Activated naive CD8-positive, alpha-beta T cell treated with anti-CD3 and anti-CD28 coated beads, Interleukin-2, amount 50 U/mL, for 24 hours (primary cell): ENCODE data around the gene SERGEF.
"Not testable (repeated sequence)": the region's sequence is repeated elsewhere in the genome, so short reads cannot be mapped to it uniquely, and the experiment has no call there.

ENCODE experiments used
- ATAC-seq: fragments of 150-1000 bp; cut with Tn5 transposase; one replicate; pipeline ENCODE4 v1.10.0; 2021
- DNase-seq: peaks from one replicate; pipeline ENCODE4 v3.0.0; 2021
- H3K27ac Mint-ChIP-seq: one replicate; pipeline ENCODE4 v1.8.0; 2021; ENCODE audit warnings: mild to moderate bottlenecking, mixed read lengths
- H3K27me3 Mint-ChIP-seq: one replicate; pipeline ENCODE4 v1.8.0; 2021; ENCODE audit warnings: mixed read lengths
- H3K36me3 Mint-ChIP-seq: one replicate; pipeline ENCODE4 v1.8.0; 2021; ENCODE audit warnings: low read depth, mixed read lengths
- H3K4me1 Mint-ChIP-seq: one replicate; pipeline ENCODE4 v1.8.0; 2021; ENCODE audit warnings: mixed read lengths
- H3K4me3 Mint-ChIP-seq: one replicate; pipeline ENCODE4 v1.8.0; 2021; ENCODE audit warnings: mild to moderate bottlenecking, moderate library complexity, mixed read lengths
- H3K9me3 Mint-ChIP-seq: one replicate; pipeline ENCODE4 v1.8.0; 2021; ENCODE audit warnings: mixed read lengths

SERGEF gene

GRCh38 chr11:18012122-18012905 is 533 bp downstream of the SERGEF start:
- DNase-seq (peak; percentile 31), ATAC-seq (no peak)
- no peaks in the 10 kb centered on the region for H3K27me3 Mint-ChIP-seq
- H3K9me3 Mint-ChIP-seq, result no peaks in the 10 kb centered on the region
- peak overlapping the region; percentile 85 for H3K4me3 Mint-ChIP-seq
- H3K4me1 Mint-ChIP-seq, result peaks cover 42% of the 10 kb centered on the region
- H3K36me3 Mint-ChIP-seq, result no peaks in the 10 kb centered on the region
- peak overlapping the region; percentile 79 for H3K27ac Mint-ChIP-seq

- Mint-ChIP-seq H3K27ac (peak overlapping the region; percentile 79), H3K4me3 (peak overlapping the region; percentile 85), H3K27me3 (no peaks in the 10 kb centered on the region), H3K4me1 (peaks cover 42% of the 10 kb centered on the region), H3K36me3 (peaks cover under 1% of the 10 kb centered on the region), H3K9me3 (no peaks in the 10 kb centered on the region)
- ATAC-seq, result no peak
- peak; percentile 4 for DNase-seq
Observed at GRCh38 chr11:18011633-18012032, 1.2 kb downstream of the SERGEF start.

DNA sequence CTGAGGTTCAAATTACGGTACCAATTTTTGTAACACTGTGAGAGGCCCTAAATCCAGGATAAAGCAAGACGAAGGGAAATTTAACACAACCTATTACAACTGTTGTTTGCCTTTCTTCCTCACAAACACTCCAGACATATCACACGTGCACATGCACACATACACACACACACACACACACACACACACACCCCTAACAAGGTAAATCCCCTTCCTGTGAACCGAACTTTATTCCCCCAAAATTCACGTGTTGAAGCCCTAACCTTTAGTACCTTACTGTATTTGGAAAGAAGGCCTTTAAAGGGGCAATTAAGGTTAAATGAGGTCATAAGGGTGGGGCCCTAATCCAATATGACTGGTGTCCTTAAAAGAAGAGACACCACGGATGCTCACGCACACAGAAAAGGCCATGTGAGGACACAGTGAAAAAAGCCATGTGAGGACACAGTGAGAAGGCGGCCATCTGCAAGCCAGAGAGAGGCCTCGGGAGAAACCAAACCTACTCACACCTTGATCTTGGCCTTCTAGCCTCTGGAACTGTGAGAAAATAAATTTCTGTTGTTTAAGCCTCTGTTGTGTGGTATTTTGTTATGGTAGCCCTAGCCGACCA is 1.8 kb downstream of the SERGEF start:
- peak overlapping the region; percentile 85 for H3K4me3 Mint-ChIP-seq
- H3K27ac Mint-ChIP-seq, result peak overlapping the region; percentile 79
- peaks cover 3% of the 10 kb centered on the region for H3K36me3 Mint-ChIP-seq
- peak; percentile 6 for DNase-seq
- no peak for ATAC-seq
- no peaks in the 10 kb centered on the region for H3K27me3 Mint-ChIP-seq
- H3K4me1 Mint-ChIP-seq, result peaks cover 42% of the 10 kb centered on the region
- H3K9me3 Mint-ChIP-seq, result no peaks in the 10 kb centered on the region

DNA sequence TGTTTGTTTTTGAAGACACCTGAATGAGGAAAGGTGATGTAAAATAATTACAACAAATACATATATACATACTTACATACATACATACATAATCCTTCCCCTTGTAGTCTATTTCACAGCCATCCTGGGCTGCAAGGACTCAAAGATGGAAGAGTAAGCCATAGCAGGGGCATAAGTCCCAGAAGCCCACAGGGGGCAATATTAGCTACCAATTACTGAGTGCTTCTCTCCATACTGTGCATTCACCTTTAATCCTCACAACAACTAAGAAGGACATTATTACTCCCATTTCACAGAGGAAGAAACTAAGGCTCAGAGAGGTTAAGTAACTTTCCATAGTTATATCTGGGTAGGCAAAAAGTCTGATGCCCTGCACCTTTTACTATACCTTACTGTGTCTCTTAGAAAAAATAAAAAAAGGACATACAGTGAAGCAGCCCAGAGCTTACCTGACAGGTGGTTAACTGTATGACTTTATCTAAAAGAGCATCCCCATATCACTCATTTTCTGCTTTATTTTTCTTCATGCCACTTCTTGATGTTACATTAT is 2.7 kb downstream of the SERGEF start:
- peaks cover 40% of the 10 kb centered on the region for H3K4me1 Mint-ChIP-seq
- DNase-seq (no peak), ATAC-seq (no peak)
- H3K27me3 Mint-ChIP-seq, result no peaks in the 10 kb centered on the region
- no peak overlapping the region for H3K27ac Mint-ChIP-seq
- H3K9me3 Mint-ChIP-seq, result no peaks in the 10 kb centered on the region
- peaks cover 10% of the 10 kb centered on the region for H3K36me3 Mint-ChIP-seq
- H3K4me3 Mint-ChIP-seq, result no peak overlapping the region

- H3K36me3 Mint-ChIP-seq, result peaks cover 30% of the 10 kb centered on the region
- H3K27ac Mint-ChIP-seq, result peak overlapping the region; percentile 40
- H3K27me3 Mint-ChIP-seq, result no peaks in the 10 kb centered on the region
- no peaks in the 10 kb centered on the region for H3K9me3 Mint-ChIP-seq
- no peak for ATAC-seq
- H3K4me1 Mint-ChIP-seq, result peaks cover 2% of the 10 kb centered on the region
- no peak overlapping the region for H3K4me3 Mint-ChIP-seq
- DNase-seq, result no peak
Observed at GRCh38 chr11:18005376-18006129, 7.3 kb downstream of the SERGEF start.

- ATAC-seq, result no peak
- H3K36me3 Mint-ChIP-seq, result peaks cover 47% of the 10 kb centered on the region
Observed at GRCh38 chr11:18001191-18001590, 11.7 kb downstream of the SERGEF start.

DNA sequence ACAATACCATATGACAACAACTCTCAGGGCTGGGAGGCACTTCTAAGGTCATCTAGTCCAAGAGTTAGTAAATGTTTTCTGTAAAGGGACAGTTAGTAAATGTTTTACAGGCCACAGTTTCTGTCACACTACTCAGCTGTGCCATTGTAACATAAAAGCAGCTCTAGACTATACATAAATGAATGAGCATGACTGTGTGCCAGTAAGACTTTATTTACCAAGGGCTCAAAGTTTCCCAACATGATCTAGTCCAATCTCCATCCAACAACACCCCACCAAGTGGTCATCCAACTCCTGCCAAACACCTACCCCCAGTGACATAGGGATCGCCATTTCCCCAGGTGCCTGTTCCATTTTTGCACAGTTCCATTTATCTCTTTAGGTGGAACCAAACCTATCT is 12.1 kb downstream of the SERGEF start:
- peaks cover 48% of the 10 kb centered on the region for H3K36me3 Mint-ChIP-seq
- ATAC-seq, result no peak
- H3K9me3 Mint-ChIP-seq, result no peaks in the 10 kb centered on the region
- DNase-seq, result no peak
- H3K27ac Mint-ChIP-seq, result no peak overlapping the region
- H3K4me3 Mint-ChIP-seq, result no peak overlapping the region
- no peaks in the 10 kb centered on the region for H3K27me3 Mint-ChIP-seq
- peaks cover 1% of the 10 kb centered on the region for H3K4me1 Mint-ChIP-seq

More at GRCh38 chr11:18001191-18001590, 11.7 kb downstream of the SERGEF start:
- no peak overlapping the region for H3K27ac Mint-ChIP-seq
- peaks cover 2% of the 10 kb centered on the region for H3K4me1 Mint-ChIP-seq
- no peak for DNase-seq
- no peak overlapping the region for H3K4me3 Mint-ChIP-seq
- no peaks in the 10 kb centered on the region for H3K9me3 Mint-ChIP-seq
- no peaks in the 10 kb centered on the region for H3K27me3 Mint-ChIP-seq

DNA sequence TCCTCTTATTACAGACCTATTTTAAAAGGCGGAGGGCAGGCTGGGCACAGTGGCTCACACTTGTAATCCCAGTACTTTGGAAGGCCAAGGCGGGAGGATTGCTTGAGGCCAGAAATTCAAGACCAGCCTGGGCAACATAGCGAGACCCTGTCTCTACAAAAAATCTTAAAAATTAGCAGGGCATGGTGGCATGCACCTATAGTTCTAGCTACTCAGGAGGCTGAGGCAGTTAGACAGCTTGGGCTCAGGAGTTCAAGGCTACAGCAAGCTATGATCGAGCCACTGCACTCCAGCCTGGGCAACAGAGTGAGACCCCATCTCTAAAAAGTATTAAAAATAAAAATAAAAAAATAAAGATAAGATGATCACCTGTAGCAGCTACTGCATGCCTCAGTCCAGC is 12.7 kb downstream of the SERGEF start:
- H3K36me3 Mint-ChIP-seq, result peaks cover 45% of the 10 kb centered on the region

GRCh38 chr11:17992916-17993315 is 19.9 kb downstream of the SERGEF start:
- ATAC-seq (no peak), DNase-seq (no peak)
- no peaks in the 10 kb centered on the region for H3K9me3 Mint-ChIP-seq
- H3K36me3 Mint-ChIP-seq, result peaks cover 27% of the 10 kb centered on the region
- H3K4me1 Mint-ChIP-seq, result no peaks in the 10 kb centered on the region
- H3K27me3 Mint-ChIP-seq, result no peaks in the 10 kb centered on the region
- H3K27ac Mint-ChIP-seq, result no peak overlapping the region
- H3K4me3 Mint-ChIP-seq, result no peak overlapping the region

More for the DNA sequence above, 12.7 kb downstream of the SERGEF start:
- H3K27ac Mint-ChIP-seq, H3K4me1 Mint-ChIP-seq, H3K9me3 Mint-ChIP-seq, H3K27me3 Mint-ChIP-seq, DNase-seq, ATAC-seq, H3K4me3 Mint-ChIP-seq: not testable (repeated sequence)

DNA sequence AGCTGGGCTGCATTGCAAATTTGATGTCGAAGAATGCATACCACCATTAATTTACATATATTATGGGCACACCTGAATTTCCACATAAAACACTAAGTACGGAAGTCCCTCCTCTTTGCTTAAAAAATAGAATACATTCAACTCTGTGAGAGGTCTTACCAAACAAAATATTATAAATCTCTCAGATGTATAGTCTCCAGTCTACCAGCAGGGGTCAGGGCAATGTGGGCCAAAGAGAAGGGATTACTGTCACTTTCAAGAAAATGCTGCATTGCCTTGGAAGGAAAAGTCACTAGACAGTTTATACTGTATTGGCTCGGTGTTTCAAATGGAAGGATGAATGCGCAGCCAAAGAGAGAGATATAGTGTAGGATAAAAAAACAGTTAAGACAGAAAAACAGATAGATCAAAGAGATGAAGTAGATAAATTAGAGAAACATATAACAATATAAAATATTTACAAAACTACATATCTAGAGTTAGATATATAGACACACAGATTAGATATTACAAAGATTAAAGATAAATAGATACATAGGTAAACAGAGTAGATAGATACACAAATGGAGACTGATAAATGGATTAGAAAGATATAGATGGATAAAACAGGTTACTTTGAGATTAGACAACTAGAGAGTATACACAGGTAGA is 20.9 kb downstream of the SERGEF start:
- no peaks in the 10 kb centered on the region for H3K27me3 Mint-ChIP-seq
- H3K27ac Mint-ChIP-seq, result no peak overlapping the region
- ATAC-seq (peak; percentile 52), DNase-seq (peak; percentile 32)
- no peaks in the 10 kb centered on the region for H3K4me1 Mint-ChIP-seq
- no peak overlapping the region for H3K4me3 Mint-ChIP-seq
- H3K9me3 Mint-ChIP-seq, result no peaks in the 10 kb centered on the region
- peaks cover 31% of the 10 kb centered on the region for H3K36me3 Mint-ChIP-seq

- no peak overlapping the region for H3K27ac Mint-ChIP-seq
- H3K4me3 Mint-ChIP-seq, result no peak overlapping the region
- ATAC-seq (no peak), DNase-seq (no peak)
- H3K36me3 Mint-ChIP-seq, result peaks cover 34% of the 10 kb centered on the region
- H3K4me1 Mint-ChIP-seq, result no peaks in the 10 kb centered on the region
- H3K9me3 Mint-ChIP-seq, result no peaks in the 10 kb centered on the region
- no peaks in the 10 kb centered on the region for H3K27me3 Mint-ChIP-seq
Observed at GRCh38 chr11:17989306-17989705, 23.5 kb downstream of the SERGEF start.

GRCh38 chr11:17988465-17988864 is 24.4 kb downstream of the SERGEF start:
- Mint-ChIP-seq H3K27me3 (no peaks in the 10 kb centered on the region), H3K9me3 (peaks cover 7% of the 10 kb centered on the region), H3K4me1 (no peaks in the 10 kb centered on the region), H3K36me3 (peaks cover 41% of the 10 kb centered on the region), H3K4me3 (no peak overlapping the region), H3K27ac (no peak overlapping the region)
- no peak for ATAC-seq
- no peak for DNase-seq

DNA sequence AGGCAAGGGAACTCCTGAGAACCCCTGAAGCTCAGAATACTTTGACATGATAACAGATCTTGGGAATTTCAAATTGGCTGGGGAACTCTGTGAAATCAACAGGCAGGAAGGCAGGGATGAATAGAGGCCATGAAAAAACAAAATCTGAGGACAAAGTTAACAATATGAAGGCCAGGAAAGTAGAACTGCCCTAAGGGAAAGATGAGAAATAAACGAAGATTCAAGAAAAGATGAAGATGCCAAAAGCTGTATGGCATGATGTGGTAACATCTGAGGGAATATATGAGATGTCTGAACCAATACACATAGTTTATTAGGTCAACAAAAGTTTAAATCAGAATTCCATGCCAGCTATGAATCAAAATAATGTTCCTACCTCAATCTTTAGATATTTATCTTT is 25.0 kb downstream of the SERGEF start:
- ATAC-seq, result no peak
- no peak overlapping the region for H3K4me3 Mint-ChIP-seq
- H3K36me3 Mint-ChIP-seq, result peaks cover 45% of the 10 kb centered on the region

GRCh38 chr11:17986711-17987220 is 26.1 kb downstream of the SERGEF start:
- no peak overlapping the region for H3K27ac Mint-ChIP-seq
- DNase-seq (no peak), ATAC-seq (no peak)
- H3K27me3 Mint-ChIP-seq, result no peaks in the 10 kb centered on the region
- H3K36me3 Mint-ChIP-seq, result peaks cover 43% of the 10 kb centered on the region
- peaks cover 7% of the 10 kb centered on the region for H3K9me3 Mint-ChIP-seq
- H3K4me1 Mint-ChIP-seq, result no peaks in the 10 kb centered on the region
- no peak overlapping the region for H3K4me3 Mint-ChIP-seq

More for the DNA sequence above, 25.0 kb downstream of the SERGEF start:
- DNase-seq, result no peak
- Mint-ChIP-seq H3K27me3 (no peaks in the 10 kb centered on the region), H3K27ac (no peak overlapping the region), H3K4me1 (no peaks in the 10 kb centered on the region), H3K9me3 (peaks cover 7% of the 10 kb centered on the region)
